Stimulated activated CD4-positive, alpha-beta T cell treated with anti-CD3 and anti-CD28 coated beads, Interleukin-2, amount 100 ng/mL, for 4 hours (primary cell): ENCODE measurements around the gene ICA1.
"Not testable (repeated sequence)": the region's sequence is repeated elsewhere in the genome, so short reads cannot be mapped to it uniquely, and the experiment has no call there.

Experiments used
- DNase-seq: peaks from one replicate; pipeline ENCODE4 v3.0.0-alpha.2; 2020; ENCODE audit warnings: low read depth

The ICA1 gene

GRCh38 chr7:8092140-8092539 lies 169.8 kb downstream of the ICA1 start:
- no peak for DNase-seq

GRCh38 chr7:8089036-8089780 lies 172.8 kb downstream of the ICA1 start:
- DNase-seq: no peak

GRCh38 chr7:8086239-8086638 lies 175.7 kb downstream of the ICA1 start:
- no peak for DNase-seq

- DNase-seq: no peak
Observed at GRCh38 chr7:8085420-8085819, 176.5 kb downstream of the ICA1 start.

GRCh38 chr7:8084836-8085235 lies 177.1 kb downstream of the ICA1 start:
- DNase-seq: no peak

GRCh38 chr7:8082762-8083161 lies 179.2 kb downstream of the ICA1 start:
- no peak for DNase-seq

GRCh38 chr7:8078418-8078817 lies 183.5 kb downstream of the ICA1 start:
- no peak for DNase-seq

- DNase-seq: no peak
Observed at GRCh38 chr7:8070451-8071180, 191.4 kb downstream of the ICA1 start.

- DNase-seq: no peak
Observed at GRCh38 chr7:8068892-8069686, 192.9 kb downstream of the ICA1 start.

- no peak for DNase-seq
Observed at GRCh38 chr7:8065356-8065813, 196.6 kb downstream of the ICA1 start.

GRCh38 chr7:8064828-8065227 lies 197.1 kb downstream of the ICA1 start:
- DNase-seq: no peak

GRCh38 chr7:8063706-8064297 lies 198.2 kb downstream of the ICA1 start:
- no peak for DNase-seq

GRCh38 chr7:8063300-8063699 lies 198.7 kb downstream of the ICA1 start:
- not testable (repeated sequence) for DNase-seq
